ENCODE data around the gene SMPX.

SMPX gene

DNA sequence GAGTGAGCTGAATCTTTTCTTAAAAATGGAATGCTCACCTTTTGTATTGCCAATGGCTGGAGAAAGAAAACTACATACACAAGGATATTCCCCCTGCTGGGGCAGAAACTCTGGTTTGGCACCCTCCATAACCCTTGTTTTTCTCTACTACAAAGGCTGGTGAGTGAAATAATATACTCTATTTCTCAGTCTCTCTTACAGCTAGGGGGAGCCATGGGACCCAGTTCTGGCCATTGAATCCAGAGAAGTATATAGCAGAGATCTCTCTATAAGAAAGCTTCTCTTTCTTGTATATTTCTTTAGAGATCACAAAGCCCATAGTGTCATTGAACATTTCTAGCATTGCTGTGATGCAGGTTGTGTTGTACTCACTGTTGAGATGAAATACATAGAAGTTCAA, 49.8 kb downstream of the SMPX start:
- no peak for DNase-seq

DNA sequence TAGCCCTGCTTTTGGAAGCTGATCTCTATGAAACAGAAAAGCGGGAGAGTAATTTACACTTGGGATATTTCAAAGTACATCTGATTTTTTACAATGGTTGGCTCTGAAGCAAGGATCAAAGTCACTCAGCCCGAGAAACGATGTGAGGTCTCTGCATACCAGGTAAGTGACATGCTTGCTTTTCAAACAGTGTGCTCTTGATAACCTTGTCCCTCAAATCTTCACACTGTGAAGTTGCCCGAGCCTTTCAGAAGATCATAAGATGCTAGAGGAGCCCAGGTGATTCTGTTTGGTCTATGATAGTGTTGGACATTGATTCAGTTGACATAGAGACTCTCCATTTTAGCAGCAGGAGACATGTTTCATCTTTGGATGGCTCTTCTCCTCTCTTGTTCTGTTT, 52.7 kb downstream of the SMPX start:
- no peak for DNase-seq

DNA sequence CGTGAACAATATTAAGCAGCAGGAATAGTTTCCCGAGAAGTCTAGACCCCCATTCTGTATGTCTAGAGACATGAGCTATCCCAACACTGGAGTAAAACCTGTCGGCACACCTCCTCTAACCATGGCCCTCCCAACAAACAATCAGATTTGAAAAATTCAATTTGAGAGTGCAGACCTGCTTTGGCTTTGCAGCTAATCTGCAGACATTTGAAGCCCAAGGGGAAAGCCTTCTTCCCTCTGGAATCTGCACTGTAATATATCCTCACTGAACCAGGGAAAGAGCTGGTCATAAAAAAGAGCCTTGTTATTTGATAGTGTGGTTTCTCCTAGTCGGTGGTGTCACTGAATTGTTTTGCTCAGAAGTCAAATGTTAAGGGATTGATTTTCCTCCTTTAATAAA, 55.2 kb downstream of the SMPX start:
- DNase-seq = no peak

DNA sequence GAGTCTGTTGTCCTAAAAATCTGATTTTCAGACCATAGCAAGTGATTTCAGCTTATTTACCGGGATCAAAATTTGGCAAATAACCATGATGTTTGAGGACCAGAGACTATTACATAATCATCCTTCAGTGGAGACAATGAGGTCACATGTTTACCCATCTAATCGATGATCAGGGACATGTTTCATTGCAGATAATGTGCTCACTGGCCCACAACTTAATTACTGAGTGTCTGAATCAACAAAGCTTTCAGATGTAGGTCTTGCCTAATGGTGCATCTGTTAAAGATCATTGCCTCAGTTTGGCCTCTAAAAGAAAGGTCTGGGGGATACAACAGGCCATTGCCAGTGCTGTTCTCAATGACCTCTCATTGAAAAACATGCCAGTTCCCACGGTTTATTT, 56.9 kb downstream of the SMPX start:
- DNase-seq = no peak

DNA sequence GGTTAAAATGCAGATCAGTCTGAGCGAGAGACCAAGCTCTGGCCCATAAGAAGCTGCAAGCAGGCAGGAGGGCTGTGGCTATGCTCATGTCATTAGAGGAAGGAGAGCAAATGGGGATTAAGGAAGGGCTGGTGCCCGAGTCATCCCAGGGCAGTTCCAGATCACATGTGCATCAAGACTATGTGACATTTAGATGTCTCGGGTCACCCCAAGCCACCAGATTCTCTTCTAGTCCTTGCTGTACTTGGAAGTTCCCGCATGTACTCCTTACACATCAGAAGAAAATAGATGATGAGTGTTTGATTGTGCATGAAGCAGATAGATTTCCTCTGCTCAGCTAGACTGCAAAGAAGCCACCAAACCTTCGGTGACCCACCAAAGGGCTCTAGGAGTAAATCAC, 57.6 kb downstream of the SMPX start:
- no peak for DNase-seq

DNA sequence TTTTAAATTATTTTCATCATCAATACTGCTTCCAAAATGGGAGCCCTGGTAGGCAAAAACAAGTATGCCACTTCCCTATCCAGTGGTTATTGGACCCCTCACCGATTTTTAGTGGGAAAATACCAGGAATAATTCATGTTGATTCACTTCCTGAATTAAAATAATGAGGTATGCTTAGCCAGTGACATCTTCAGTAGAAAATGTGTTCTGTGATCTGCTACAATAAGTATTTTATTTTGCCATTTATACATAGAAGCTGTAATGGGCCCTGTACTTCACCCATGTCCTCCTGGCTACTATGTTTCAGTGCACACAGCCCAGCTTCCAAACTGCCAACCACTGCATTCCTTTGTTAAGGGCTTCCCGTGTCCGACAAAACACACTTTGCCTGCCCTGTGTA, 58.8 kb downstream of the SMPX start:
- DNase-seq = no peak

DNA sequence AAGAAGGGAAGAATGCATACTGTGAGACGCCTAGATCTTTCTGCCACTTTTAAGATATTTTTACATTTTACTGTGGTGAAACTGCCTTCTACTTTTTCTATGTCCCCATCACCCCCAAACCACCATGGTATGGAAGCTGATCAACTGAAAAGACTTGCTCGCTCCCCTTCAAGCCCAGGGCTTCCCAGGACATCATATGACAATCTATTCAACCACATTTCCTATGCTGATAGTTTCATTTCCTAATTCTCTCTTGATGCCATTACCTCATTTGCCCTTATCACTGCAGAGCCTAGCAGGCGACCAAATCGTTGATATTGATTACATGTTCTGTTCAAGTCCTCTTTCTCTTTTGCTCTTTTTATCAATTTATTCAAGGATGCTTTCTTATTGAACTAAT, 59.6 kb downstream of the SMPX start:
- DNase-seq = no peak

DNA sequence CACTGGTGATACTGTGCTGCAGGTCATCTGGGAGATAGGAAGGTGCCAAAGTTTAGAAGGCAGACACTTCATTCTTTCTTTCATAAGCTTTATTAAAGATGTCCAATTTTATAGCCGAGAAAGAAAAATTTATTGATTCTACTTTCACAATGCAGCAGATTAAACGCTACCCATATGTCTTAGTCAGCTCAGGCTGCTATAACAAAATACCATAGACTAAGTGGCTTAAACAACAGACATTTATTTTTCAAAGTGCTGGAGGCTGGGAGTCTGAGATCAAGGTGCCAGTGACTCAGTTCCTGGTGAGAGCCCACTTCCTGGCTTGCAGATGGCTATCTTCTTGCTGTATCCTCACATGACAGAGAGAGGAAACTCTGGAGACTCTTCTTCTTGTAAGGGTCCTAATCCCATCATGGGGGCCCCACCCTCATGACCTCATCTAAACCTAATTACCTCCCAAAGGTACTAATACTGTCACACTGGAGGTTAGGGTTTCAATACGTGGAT, 66.4 kb downstream of the SMPX start:
- no peak for DNase-seq

DNA sequence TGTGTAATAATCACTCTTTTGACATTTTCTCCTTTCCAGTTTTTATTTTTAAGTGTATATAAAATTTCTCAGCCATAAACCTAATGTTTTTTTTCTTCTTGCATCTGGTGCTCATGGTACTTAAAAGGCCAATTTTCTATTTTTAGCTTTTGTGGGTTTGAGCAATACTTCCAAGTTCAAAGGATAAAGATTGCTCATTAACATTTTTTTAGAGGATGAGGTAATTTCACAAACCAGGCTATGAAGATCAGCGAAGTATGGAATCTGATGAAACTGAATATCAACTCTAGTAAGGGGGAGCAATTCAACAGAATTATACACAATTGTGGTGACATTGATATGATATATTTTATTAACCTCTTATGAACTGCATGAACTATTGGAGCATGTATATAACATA, 74.0 kb downstream of the SMPX start:
- no peak for DNase-seq

DNA sequence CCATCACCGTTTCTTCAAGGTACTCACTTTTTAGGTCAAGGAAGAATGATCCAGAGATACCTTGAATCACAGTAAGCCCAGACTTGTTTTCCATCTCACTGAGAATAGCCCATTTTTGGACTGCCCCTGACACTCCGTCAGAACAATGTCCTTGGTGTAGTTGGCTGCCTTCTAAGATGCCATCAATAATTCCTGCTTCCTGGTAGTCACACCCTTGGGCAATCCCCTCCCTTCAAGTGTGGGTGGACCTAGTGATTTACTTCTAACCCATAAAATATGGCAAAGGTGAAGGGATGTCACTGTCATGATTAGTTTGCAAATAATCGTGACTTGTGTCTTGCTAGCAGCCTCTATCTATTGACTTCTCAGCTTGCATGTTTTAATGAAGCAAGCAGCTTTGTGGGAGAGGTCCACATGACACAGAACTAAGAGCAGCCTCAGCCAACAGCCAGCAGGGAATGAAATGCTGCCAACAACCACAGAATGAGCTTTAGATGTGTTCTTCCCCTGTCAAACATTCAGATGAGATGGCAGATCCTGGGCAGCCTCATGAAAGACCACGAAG, 79.8 kb downstream of the SMPX start:
- no peak for DNase-seq

DNA sequence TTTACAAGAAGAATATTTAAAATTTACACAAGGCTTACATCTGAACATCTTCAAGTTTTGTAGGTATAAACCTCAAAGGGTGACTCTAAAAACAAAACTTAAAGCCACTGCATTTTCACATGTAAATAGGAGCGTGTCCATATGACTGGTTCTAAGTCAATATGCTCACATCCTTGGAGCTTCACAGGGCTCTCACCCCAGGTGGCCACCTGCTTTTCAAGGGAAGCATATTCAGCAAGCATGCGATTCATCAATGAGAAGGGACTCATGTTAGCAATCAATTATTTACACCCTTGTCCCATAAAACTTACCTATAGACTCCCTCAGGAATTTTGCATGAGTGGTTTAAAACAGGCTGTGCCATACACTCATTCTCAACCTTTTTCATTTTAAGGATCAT, 82.0 kb downstream of the SMPX start:
- DNase-seq = no peak

DNA sequence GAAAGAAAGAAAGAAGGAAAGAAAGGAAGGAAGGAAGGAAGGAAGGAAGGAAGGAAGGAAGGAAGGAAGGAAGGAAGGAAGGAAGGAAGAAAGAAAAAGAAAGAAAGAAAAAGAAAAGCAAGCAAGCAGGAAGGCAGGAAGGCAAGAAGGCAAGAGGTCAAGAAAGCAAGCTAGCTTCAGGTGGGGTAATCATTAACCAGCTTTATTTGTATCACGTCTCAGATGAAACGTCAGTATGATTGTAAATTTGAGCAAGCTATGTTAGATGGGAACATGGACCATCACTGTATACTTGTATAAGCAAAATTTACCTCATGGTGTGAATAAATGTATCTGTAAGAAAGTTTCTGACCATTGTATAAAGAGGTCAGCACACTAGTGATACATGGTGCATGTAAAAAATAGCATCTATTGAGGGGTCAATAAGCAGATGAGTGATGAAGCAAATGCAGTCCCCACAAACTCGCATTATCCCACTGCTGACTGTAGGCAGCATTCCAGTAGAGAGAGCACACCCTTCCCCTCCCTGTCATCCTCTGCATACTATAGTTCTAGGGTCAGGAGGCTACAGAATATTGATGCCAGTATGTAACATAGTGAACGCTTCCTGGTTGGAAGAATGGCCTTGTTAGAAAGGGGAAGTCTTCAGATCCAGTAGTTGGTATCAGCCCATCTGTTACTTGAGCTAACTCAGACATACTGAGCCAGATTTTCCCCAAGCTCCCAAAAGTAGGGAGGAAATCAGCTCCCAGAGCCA, 83.3 kb downstream of the SMPX start:
- no peak for DNase-seq

DNA sequence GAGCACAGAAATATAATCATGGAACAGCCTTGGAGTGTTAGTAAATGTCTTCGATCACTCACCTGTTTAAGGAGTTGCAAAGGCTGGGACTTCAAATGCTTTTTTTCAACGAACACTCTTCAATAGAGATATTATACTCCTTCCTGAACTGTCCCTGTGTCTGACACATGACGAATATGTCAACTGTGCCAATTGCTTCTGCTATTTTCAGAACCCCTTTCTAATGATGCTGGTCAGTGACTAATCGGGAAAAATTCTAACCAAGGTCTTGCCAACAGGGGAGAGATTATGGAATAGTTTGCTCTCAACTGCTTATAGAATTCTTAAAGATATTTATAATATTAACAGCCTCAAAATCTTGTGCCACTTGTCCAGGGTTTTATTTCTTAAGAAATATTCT, 91.2 kb downstream of the SMPX start:
- DNase-seq = no peak

DNA sequence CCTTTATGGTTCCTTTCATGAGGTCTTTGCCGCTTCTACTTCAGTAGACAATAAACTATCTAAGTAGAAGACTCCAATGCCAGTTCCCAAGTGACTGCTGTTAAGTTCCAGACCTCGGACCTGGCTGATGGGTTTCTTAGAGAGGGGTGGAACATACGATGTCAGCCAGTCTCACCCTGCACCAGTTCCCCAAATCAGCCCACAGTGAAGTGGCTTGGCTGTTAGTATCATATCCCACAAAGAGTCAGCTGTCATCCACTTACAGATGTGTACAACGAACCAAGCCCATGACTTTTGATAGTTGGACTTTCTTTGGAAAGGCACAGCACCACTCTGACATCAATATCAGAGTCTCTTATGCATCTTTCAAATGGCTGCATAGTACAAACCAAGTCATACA, 91.7 kb downstream of the SMPX start:
- DNase-seq = no peak

DNA sequence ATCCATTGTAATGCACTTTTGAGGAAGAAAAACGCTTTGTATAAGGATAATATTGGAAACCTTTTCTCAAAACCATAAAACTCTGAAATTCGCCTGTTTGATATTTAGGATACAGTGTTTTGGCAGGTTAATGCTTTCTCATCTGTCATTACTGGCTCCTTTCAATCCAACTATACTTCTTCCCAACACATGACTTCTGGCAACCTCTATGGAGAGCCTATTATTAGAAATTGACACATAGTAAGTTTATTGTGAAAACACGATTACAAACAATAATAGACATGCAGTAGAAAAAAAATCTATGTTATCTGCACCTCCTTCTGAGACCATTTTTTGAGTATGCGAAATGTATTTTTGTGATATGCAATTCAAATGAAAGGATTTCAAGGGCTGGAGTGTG, 95.2 kb downstream of the SMPX start:
- DNase-seq = no peak

DNA sequence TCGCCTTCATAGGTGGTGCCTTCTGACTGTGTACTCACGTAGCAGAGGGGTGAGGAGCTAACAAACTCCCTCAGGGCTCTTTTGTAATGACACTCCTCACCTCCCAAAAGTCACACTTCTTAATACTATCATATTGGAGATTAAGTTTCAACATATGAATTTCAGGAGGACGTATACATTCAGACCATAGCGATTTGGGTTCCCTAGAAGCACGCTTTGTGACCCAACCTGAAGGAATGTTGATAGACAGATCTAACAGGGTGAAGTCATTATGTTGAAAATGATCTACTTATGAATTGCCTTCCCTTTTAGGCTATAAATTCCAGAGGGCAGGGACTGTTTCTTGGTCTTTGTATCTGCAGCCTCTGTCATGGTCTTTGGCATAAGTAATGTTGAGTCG, 96.6 kb downstream of the SMPX start:
- DNase-seq = no peak

DNA sequence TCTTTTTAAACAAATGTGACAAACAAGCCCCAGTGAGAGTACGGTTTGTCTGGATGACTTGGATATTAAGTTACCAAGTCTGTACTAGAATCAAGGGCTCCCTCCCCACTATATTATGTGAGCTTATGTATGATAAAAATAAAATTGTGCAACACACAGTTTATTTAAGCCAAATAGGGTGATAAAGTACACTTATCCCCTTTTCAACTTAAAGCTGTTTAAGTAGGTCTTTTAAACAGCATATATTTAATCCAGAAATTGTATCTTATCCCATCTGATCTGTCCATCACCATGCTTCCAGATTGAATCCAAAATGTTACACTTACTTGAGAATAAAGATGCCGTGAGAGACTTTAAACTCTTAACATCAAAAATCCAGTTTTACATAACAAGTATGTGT, 97.8 kb downstream of the SMPX start:
- no peak for DNase-seq

DNA sequence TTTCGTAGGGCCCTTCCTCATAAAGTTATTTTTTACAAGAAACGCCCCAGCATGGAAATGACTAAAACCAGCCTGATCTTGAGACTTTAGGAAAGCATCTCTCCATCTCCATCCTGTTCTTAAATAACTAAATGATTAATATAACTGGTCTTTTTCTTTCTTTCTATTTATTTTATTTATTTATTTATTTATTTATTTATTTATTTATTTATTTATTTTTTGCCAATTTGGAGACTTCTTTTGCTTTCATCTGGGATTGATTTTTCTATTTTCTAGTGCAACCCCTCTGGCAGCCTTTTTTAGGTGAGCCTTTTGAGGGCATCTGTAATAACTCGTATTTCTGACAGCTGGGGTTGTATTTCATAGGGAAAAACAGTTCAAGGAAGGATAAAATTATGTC, 98.6 kb downstream of the SMPX start:
- no peak for DNase-seq

DNA sequence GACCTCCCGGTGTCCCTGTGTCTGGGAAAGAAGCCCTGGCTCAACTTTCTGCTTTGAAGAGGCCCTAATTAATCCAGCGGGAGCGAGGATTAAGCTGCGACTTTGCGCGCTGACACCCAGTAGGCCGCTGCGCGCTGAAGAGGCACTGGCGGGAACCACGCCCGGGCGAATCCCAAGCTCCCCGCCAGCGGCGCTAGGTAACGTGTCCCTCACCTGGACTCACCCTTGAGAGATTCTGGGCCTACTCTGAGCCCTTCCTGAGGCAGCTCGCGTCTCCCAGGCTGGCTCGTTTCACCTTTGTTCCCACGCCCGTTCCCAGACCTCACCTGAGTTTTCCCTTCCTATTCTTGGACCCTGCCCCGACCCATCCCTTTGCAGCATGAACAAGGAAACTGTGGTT, 99.2 kb downstream of the SMPX start:
- no peak for DNase-seq

DNA sequence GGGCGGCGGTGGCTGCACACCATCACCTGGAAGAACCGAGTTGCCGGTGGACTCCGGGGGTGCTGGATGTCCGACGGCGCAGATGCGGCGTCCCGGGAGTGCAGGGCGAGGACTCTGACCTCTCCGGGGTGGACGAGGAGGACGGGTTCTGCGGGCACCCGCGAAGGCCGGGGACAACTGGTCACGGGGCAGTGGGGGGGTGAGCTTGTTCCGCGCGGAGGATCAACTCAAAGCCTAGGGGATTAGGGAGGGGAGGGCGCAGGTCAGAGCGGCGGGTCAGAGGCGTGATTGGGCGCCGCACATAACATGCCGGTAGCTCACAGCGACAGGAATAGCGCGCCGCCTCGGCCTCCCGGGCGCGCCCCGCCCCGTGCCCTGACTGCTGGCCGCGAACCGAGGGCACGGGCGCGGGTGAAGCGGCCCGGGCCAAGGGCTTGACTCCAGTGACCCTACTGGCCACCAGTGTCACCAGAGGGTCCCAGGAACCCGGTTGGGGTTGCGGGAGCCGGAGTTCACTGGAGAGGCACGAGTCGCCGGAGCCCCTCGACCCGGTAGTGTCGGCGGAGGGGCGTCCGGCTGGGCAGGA, 99.7 kb downstream of the SMPX start, which contains the start of gene KLHL34:
KLHL34 (minus strand) TSS at position 179 of the 586 bp plus-strand sequence. CDS start 542 bp downstream, outside the sequence.
- no peak for DNase-seq

DNA sequence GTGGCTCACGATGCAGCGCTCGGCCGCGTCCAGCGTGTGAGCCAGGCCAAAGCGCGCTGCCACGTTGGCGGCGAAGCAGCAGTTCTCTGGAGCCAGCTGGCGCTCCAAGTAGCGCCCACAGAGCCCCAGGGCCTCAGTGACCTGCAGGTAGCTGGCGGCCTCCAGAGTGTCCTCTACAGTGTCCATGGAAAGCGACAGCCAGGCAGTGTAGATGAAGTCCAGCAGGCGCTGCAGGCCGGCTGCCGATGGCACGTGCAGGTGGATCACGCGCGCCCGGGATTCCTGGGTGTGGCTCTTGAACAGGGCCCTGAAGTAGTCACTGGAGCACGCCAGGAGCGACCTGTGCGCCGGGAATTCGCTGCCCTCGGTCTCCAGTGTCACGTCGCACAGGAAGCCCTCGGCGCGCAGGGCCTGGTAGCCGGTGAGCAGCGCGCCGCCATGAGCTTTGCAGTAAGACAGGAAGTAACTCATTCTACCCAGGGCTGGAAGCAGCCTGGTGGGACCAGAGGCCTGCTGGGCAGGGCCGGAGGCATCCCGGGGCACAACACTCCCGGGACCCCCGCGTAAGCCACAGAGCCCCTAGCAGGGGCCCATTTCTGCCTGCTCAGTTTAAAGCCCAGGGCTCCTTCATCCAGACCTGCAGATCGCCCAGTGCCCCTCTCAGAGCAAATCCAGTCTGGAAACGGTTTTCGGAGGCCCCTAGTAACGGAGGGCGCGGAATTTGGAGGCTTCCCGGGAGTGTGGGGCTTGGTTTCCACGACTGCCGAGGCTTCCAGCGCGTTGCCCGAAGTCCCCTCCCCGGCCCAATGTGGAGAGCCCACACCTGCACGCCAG, 100.4 kb downstream of the SMPX start:
- DNase-seq = no peak

DNA sequence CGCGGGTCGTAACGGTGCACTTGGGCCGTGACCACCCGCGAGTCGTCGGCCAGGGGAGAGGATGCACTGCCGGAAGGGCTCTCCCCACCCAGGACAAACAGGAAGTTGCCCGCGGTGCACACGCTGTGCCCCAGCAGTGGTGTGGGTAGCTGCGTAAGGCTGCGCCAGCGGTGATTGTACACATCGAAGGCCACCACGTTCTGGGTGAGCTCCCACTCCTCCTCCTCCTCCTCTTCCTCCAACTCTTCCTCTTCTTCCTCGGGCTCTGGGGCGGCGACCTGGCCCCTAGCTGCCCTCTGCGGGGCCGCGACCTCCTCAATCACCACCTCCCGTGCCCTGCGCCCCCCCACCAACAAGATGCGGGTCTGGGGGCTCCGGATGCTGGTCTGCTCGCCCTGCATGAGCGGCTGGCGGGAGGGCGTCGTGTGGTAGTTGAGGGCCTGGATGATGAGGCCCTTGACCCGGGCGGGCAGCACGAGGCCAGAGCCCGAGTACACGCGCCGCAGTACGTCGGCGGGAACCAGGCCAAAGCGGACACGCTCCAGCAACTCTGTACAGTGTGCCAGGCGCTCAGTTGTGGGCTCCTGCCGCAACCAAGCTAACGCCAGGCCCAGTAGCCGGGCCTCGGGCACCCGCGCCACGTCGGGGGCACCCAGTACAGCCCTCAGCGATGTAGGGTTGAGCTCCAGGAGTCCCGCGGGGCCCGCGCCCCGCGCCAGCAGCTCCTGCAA, 101.2 kb downstream of the SMPX start:
- DNase-seq = no peak

Measured in NK-92 treated with Interleukin-12 subunit alpha and Interleukin-12 subunit beta, amount 100 ng/mL, for 24 hours (cell line).